ENCODE results near the gene UVRAG.

UVRAG gene

DNA sequence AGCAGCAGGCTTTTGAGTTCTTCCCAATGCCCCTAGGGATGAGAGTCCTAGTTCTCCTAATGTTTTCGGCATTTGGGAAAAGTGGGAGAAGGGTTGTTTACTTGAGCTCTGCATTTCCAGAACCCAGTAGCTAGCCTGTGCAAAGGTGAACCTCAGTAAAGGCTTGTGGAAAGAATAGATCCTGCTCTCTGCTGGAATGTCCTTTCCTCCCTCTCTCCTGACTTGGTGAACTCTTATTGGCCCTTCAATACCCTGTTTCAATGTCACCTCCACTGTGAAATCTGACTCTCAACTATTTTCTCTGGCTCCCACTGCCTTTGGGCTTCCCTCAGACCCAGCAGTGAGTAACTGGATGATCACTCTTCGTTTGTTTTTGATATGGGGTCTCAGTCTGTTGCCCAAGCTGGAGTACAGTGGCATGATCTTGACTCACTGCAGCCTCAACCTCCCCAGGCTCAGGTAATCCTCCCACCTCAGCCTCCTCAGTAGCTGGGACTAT lies 2.4 kb upstream of the UVRAG start:
- no peak overlapping the region for H3K27ac Mint-ChIP-seq
- no peaks in the 10 kb centered on the region for H3K9me3 Mint-ChIP-seq
- ATAC-seq: no peak
- H3K4me1 Mint-ChIP-seq: peaks cover 42% of the 10 kb centered on the region
- no peaks in the 10 kb centered on the region for H3K36me3 Mint-ChIP-seq
- H3K4me3 Mint-ChIP-seq: peak overlapping the region; percentile 19
- no peaks in the 10 kb centered on the region for H3K27me3 Mint-ChIP-seq

DNA sequence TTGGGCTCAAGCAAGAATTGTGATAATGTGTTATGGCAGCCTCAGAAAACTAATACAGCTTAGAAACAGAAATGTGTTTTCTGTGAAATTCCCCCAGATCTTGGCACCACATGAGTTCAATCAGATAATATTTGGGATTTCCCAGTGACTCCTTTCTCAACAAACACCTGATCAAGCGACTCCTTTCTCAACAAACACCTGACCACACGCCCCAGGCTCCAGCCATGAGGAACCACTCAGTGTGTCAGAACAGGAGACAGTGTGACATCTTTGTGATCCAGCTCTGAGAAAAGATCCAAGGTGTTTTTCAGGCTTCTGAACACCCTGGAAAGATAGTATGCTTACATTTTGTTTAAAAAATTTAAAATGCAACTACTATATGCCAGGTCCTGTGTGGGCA lies 1.9 kb upstream of the UVRAG start:
- H3K27ac Mint-ChIP-seq: no peak overlapping the region
- no peaks in the 10 kb centered on the region for H3K9me3 Mint-ChIP-seq
- ATAC-seq: no peak
- peaks cover 41% of the 10 kb centered on the region for H3K4me1 Mint-ChIP-seq
- no peaks in the 10 kb centered on the region for H3K27me3 Mint-ChIP-seq
- H3K4me3 Mint-ChIP-seq: no peak overlapping the region
- peaks cover 4% of the 10 kb centered on the region for H3K36me3 Mint-ChIP-seq

DNA sequence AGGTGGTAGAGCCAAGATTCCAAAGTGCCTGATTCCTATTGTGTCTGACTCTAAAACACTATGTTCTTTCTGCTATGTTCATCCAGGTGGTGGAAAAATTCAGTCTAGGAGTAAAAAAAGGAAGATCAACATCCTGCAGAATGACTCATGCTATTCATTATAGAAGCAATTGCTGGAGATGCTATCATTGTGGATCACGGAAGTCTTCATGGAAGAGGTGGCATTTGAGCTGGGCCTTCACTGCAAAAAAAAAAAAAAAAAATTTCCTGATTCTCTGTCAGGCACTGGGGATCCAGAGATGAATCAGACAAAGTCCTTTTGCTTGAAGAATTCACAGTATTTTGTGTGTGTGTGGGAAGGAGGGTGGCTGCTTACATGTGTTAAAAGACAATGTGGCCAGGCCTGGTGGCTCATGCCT lies 1.4 kb upstream of the UVRAG start:
- no peaks in the 10 kb centered on the region for H3K27me3 Mint-ChIP-seq
- peaks cover 5% of the 10 kb centered on the region for H3K36me3 Mint-ChIP-seq
- ATAC-seq: no peak
- H3K4me1 Mint-ChIP-seq: peaks cover 46% of the 10 kb centered on the region
- no peak overlapping the region for H3K27ac Mint-ChIP-seq
- no peak overlapping the region for H3K4me3 Mint-ChIP-seq
- no peaks in the 10 kb centered on the region for H3K9me3 Mint-ChIP-seq

DNA sequence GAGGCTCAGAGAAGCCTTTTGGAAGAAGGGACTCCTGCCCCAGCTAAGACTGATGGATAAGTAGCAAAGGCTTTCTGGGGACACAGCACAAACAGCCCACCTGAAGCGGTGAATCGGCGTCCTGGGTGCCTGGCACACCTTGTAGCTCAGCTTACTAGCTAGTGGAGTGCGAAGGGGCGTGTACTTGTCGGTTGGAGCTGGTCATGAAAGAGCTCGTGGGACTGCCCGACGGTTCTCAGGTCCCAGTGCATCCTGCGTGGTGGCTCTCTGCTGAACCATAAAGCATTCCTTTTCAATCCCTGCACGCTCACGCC lies 690 bp upstream of the UVRAG start:
- peak; percentile 67 for ATAC-seq
- H3K27ac Mint-ChIP-seq: no peak overlapping the region

DNA sequence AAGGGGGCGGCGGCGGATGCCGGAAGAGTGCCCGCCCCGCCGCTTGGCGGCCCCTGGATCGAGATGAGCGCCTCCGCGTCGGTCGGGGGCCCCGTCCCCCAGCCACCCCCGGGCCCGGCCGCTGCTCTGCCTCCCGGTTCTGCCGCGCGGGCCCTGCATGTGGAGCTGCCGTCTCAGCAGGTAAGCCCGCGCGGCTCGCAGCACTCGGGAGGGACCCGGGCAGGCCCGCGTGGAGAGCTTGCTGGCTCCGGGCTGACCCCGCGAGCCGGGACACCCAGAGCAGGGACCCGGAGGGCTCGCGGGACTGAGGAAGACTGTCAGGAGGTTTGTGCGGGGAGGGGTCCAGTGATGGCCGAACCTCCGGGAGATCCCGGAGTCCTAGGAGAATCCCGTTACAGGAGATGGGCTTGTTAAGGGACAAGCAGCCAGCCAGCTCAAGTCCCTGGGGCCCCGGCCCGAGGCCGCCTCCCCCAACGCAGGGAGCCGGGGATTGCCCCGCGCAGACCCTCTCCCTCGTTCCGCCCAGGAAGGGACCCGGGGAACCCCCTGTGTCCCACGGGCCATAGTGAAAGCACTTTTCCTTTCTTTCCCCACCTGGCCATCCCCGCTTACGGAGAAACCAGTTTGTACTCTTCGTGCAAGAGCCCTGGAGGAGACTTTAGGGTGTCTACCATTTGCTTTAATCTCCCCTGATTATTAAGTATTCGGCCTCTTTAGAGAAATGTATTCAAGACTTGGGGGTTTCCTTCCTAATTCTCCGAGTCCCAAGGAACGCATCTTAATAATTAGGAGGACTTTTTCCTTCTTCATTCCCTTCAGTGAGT lies 547 bp downstream of the UVRAG start:
- H3K36me3 Mint-ChIP-seq: peaks cover 5% of the 10 kb centered on the region
- H3K27ac Mint-ChIP-seq: no peak overlapping the region
- no peaks in the 10 kb centered on the region for H3K9me3 Mint-ChIP-seq
- peak; percentile 0 for ATAC-seq
- H3K27me3 Mint-ChIP-seq: no peaks in the 10 kb centered on the region
- H3K4me1 Mint-ChIP-seq: peaks cover 47% of the 10 kb centered on the region
- H3K4me3 Mint-ChIP-seq: no peak overlapping the region

More for the DNA sequence above, 690 bp upstream of the UVRAG start:
- peaks cover 51% of the 10 kb centered on the region for H3K4me1 Mint-ChIP-seq
- no peak overlapping the region for H3K4me3 Mint-ChIP-seq
- no peaks in the 10 kb centered on the region for H3K27me3 Mint-ChIP-seq
- no peaks in the 10 kb centered on the region for H3K9me3 Mint-ChIP-seq
- H3K36me3 Mint-ChIP-seq: peaks cover 5% of the 10 kb centered on the region

DNA sequence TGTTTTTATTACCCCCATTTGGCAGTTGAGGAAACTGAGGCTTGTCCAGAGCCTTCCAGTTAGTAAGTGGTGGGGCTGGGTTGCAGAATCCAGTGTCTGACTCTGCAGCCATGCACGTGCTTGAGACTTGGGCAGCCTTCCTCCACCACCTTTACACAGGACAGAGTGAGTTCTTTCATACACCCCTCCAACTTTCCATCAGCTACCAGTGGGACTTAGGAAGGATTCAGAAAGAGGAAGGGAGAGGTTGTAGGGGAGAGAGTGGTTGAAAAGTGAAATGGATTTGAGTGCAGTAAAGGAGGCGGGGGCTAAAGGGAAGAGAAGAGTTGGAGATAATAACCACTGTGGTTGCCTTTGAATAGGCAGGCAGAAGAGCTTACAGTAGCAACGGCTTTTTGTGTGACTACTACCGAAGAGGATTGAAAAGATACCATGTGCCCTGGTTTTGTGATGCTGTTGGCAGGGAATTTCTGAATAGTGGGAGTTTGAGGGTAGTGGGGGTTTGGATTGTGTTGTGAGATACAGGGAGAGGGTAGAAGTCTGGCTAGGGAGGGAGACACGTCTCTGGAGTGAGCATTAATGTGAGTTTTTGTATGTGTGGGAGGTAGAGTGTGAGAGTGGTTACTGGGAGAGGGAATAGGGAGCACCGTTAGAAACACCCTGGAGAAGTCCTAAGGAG lies 1.7 kb downstream of the UVRAG start:
- Mint-ChIP-seq H3K4me1 (peaks cover 50% of the 10 kb centered on the region), H3K27me3 (no peaks in the 10 kb centered on the region), H3K27ac (no peak overlapping the region), H3K4me3 (no peak overlapping the region), H3K9me3 (no peaks in the 10 kb centered on the region), H3K36me3 (peaks cover 16% of the 10 kb centered on the region)
- no peak for ATAC-seq

DNA sequence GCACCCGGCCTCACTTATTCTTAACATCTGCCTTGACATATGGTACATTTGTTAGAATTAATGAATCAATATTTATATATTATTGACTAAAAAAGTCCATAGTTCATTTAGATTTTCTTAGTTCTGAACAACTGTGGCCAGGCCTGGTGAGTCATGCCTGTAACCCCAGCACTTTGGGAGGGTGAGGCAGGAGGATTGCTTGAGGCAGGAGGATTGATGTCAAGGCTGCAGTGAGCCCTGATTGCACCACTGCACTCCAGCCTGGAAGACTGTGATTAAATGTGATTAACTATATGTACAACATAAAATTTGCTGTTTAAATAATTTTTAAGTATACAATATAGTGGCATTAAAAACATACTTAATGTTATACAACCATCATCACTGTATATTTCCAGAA lies 5.6 kb downstream of the UVRAG start:
- H3K9me3 Mint-ChIP-seq: no peaks in the 10 kb centered on the region
- no peak for ATAC-seq
- peaks cover 30% of the 10 kb centered on the region for H3K36me3 Mint-ChIP-seq
- no peak overlapping the region for H3K4me3 Mint-ChIP-seq
- H3K4me1 Mint-ChIP-seq: peaks cover 73% of the 10 kb centered on the region
- no peaks in the 10 kb centered on the region for H3K27me3 Mint-ChIP-seq
- peak overlapping the region; percentile 87 for H3K27ac Mint-ChIP-seq

DNA sequence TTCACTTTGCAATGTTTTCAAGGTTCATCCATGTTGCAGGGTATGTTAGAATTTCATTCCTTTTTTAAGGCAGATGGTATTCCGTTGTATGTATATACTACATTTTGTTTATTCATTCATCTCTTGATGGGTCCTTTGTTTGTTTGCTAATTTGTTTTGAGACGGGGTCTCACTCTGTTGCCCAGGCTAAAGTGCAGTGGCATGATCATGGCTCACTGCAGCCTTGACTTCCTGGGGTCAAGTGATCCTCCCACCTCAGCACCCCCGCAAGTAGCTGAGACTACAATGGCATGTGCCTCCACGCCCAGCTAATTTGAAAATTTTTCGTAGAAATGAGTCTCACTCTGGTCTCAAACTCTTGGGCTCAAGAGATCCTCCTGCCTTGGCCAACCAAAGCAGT lies 6.2 kb downstream of the UVRAG start:
- Mint-ChIP-seq H3K4me3 (peak overlapping the region; percentile 17), H3K4me1 (peaks cover 79% of the 10 kb centered on the region), H3K36me3 (peaks cover 36% of the 10 kb centered on the region), H3K27ac (peak overlapping the region; percentile 87), H3K9me3 (no peaks in the 10 kb centered on the region), H3K27me3 (no peaks in the 10 kb centered on the region)
- no peak for ATAC-seq

DNA sequence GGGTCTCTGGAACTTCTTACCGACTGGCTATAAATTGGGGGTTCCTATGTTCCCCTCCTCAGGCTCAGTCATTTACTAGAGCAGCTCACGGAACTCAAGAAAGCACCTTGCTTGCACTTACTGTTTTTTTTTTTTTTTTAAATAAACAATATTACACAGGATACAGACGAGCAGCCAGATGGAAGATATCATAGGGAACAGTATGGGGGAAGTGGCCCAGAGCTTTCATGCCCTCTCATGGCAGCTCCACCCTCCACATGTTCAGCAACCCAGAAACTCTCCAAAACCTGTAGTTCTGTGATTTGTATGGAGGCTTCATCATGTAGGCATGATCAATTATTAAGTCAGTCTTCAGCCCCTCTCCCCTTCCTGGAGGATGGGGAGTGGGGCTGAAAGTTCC lies 7.5 kb downstream of the UVRAG start:
- Mint-ChIP-seq H3K9me3 (no peaks in the 10 kb centered on the region), H3K4me1 (peaks cover 92% of the 10 kb centered on the region), H3K27me3 (no peaks in the 10 kb centered on the region), H3K4me3 (no peak overlapping the region), H3K36me3 (peaks cover 44% of the 10 kb centered on the region), H3K27ac (peak overlapping the region; percentile 87)
- no peak for ATAC-seq

DNA sequence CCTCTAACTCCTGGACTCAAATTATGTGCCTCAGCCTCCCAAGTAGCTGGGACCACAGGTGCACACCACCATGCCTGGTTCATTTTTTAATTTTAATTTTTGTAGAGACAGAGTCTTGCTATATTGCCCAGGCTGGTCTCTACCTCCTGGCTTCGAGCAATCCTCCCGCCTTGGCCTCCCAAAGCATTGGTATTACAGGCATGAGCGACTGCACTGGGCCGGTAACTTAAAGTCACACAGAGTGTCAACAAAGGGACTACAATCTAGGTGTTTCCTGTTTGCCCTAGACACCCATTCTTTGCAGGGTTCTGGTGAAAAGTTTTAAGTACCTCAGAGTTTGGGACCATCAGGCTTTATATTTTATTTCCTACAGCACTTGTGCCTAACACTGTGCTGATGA lies 8.4 kb downstream of the UVRAG start:
- Mint-ChIP-seq H3K36me3 (peaks cover 38% of the 10 kb centered on the region), H3K4me1 (peaks cover 89% of the 10 kb centered on the region), H3K27me3 (no peaks in the 10 kb centered on the region), H3K27ac (peak overlapping the region; percentile 87), H3K4me3 (peak overlapping the region; percentile 23), H3K9me3 (no peaks in the 10 kb centered on the region)
- no peak for ATAC-seq

DNA sequence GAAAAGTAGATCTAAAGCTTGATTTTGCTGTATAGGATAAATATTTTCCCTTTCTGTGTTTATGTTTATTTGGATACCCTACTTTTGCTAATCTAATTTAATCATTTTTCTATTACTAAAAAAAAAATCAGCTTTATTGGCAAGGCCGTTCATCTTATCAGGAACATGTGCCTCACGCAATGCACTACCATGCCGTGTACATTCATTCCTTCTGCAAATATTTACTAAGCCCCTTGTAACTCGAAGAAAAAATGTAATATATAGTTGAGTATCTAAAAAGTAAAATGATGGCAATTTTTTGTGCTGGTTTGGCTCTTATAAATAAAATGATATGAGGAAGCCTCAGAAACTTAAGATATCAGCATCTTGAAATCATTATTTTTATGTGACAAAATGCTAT lies 8.9 kb downstream of the UVRAG start:
- Mint-ChIP-seq H3K27ac (peak overlapping the region; percentile 87), H3K36me3 (peaks cover 38% of the 10 kb centered on the region), H3K9me3 (no peaks in the 10 kb centered on the region), H3K27me3 (no peaks in the 10 kb centered on the region), H3K4me1 (peaks cover 84% of the 10 kb centered on the region), H3K4me3 (peak overlapping the region; percentile 70)
- ATAC-seq: no peak

DNA sequence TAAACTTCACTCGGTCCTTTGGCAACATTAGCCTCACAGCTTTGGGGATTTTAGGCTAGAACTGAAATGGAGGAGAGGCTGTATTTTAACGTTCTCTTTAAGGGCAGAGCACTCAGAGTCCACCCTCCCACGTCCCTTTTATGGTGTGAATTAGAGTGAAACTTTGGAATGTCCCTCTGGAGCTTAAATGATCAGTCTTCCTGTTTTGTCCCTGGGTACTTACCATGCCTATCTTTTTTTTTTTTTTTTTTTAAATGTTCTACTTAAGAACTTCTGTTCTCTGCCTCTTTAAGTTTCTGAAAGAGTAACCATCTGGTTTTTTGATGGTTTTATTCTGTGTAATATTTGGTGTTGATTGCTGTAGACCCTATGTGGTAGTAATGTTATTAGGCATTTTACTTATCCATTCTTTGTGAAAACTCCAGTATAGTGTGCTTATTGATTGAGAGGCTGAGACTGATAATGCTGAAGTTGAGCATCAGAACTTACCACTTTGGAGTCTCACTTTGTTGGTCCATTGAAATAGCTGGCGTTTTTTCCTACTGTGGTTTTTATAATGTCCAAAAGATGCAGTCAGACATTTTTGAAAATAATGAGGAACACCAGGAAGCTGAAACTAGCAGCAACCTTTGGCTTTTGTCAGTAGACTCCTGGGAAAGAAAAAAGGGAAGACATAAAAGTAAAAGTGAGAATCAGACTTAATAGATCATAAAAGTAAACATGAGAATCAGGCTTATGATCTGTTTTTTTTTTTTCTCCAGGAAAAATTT lies 11.6 kb downstream of the UVRAG start:
- Mint-ChIP-seq H3K36me3 (peaks cover 39% of the 10 kb centered on the region), H3K27me3 (no peaks in the 10 kb centered on the region), H3K4me3 (peak overlapping the region; percentile 72), H3K27ac (peak overlapping the region; percentile 87), H3K9me3 (no peaks in the 10 kb centered on the region), H3K4me1 (peaks cover 79% of the 10 kb centered on the region)
- peak; percentile 32 for ATAC-seq

DNA sequence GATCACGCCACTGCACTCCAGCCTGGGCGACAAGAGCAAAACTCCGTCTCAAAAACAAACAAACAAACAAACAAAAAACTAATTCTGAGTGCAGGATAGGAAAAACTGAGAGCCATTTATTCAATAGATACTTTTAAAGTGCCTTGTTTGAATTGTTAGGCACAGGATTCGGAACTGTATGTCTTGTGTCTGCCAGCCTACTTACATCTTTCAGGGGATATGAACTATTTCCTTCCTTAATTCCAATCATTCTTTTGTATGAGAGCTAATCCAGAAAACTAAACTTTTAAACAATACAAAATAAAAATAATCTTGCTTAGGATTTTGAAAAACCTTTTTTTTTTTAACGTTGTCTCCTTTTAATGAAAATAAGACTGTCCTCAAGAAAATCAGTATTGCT lies 12.6 kb downstream of the UVRAG start:
- H3K27me3 Mint-ChIP-seq: no peaks in the 10 kb centered on the region
- no peaks in the 10 kb centered on the region for H3K9me3 Mint-ChIP-seq
- no peak overlapping the region for H3K4me3 Mint-ChIP-seq
- peaks cover 30% of the 10 kb centered on the region for H3K36me3 Mint-ChIP-seq
- peaks cover 78% of the 10 kb centered on the region for H3K4me1 Mint-ChIP-seq
- peak overlapping the region; percentile 87 for H3K27ac Mint-ChIP-seq
- no peak for ATAC-seq

DNA sequence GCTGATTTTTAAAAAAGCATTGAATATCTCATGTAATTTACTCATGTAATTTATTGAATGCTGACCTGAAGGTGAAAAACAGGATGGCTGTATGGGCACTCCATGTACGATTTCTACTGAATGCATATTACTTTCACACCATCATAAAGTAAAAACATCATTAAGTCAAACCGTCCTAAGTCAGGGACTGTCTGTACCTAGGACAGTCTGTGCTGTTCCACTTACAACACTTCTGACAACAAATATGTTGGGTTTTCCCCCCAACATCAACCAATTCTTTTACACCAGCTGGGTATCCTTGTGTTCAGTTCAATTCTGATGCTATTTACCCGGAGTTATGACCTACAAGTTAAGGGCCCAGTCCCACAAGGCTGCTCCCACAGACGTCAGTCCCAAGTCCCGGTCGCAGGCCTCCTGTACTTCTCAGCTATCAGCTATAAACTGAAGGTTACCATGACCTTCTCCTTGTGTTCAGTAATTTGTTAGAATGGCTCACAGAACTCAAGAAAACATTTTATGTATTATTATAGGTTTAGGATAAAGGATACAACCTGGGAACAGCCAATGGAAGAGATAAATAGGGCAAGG lies 17.0 kb downstream of the UVRAG start:
- H3K4me3 Mint-ChIP-seq: no peak overlapping the region
- no peak overlapping the region for H3K27ac Mint-ChIP-seq
- H3K27me3 Mint-ChIP-seq: no peaks in the 10 kb centered on the region
- no peaks in the 10 kb centered on the region for H3K9me3 Mint-ChIP-seq
- ATAC-seq: no peak
- H3K4me1 Mint-ChIP-seq: peaks cover 75% of the 10 kb centered on the region
- peaks cover 24% of the 10 kb centered on the region for H3K36me3 Mint-ChIP-seq

DNA sequence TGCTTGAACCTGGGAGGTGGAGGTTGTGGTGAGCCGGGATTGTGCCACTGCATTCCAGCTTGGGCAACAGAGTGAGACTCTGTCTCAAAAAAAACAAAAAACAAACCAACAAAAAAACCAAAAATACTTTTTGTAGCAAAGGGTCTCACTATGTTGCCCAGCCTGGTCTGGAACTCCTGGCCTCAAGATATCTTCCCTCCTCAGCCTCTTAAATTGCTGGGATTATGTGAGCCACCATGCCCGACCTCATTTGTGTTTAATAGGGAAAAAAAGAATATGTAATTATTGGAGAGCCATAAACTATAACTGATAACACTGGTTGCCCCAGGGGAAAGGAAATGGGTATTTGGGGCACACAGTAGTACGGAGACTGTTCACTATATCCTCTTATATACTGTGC lies 19.7 kb downstream of the UVRAG start:
- Mint-ChIP-seq H3K36me3 (peaks cover 35% of the 10 kb centered on the region), H3K27ac (peak overlapping the region; percentile 30), H3K9me3 (no peaks in the 10 kb centered on the region), H3K4me1 (peaks cover 82% of the 10 kb centered on the region), H3K27me3 (no peaks in the 10 kb centered on the region), H3K4me3 (no peak overlapping the region)
- no peak for ATAC-seq
